Liver (tissue), 9 donors: ENCODE measurements around the gene ARHGAP9. TPM values are rescaled to one million over a fixed set of nuclear protein-coding genes. Genes with fewer than 3 reads are reported as not detected.
A peak's percentile ranks its signal among the peaks of the same experiment; 100 is the strongest.

Experiments used
- DNase-seq: peaks from one replicate; pipeline ENCODE4 v3.0.0-alpha.2; 2017; ENCODE audit warnings: low spot score
- H3K27ac ChIP-seq, 2 donors: one replicate each; pipeline ENCODE4 v1.7.0; 2013; ENCODE audit warnings: inconsistent platforms in 2 of 2, low read length in 2 of 2, control low read depth in 1 of 2, low read depth in 1 of 2, mild to moderate bottlenecking in 1 of 2
- H3K27me3 ChIP-seq, 4 donors: one replicate each; pipeline versions ENCODE4 v1.6.1 to v1.7.0; 2013; ENCODE audit warnings: low read length in 3 of 4, inconsistent platforms in 1 of 4, mild to moderate bottlenecking in 1 of 4, moderate library complexity in 1 of 4; ENCODE audit not compliant: control insufficient read depth in 4 of 4, insufficient read depth in 4 of 4
- H3K36me3 ChIP-seq, 4 donors: one replicate each; pipeline versions ENCODE4 v1.6.1 to v1.7.0; 2013; ENCODE audit warnings: low read length in 3 of 4, mild to moderate bottlenecking in 3 of 4, low read depth in 1 of 4, moderate library complexity in 1 of 4; ENCODE audit not compliant: control insufficient read depth in 4 of 4, insufficient read depth in 3 of 4
- H3K4me1 ChIP-seq, 4 donors: one replicate each; pipeline versions ENCODE4 v1.6.1 to v1.7.0; 2013; ENCODE audit warnings: low read length in 3 of 4, mild to moderate bottlenecking in 3 of 4, moderate library complexity in 1 of 4; ENCODE audit not compliant: control insufficient read depth in 4 of 4, insufficient read depth in 4 of 4
- H3K4me3 ChIP-seq, 3 donors: one replicate each; pipeline versions ENCODE4 v1.6.1 to v1.7.0; 2013; ENCODE audit warnings: low read length in 3 of 3, control low read depth in 1 of 3, low read depth in 1 of 3, mild to moderate bottlenecking in 1 of 3
- H3K9ac ChIP-seq, 2 donors: one replicate each; pipeline ENCODE4 v1.7.0; 2013; ENCODE audit warnings: low read length in 2 of 2, mild to moderate bottlenecking in 2 of 2, moderate library complexity in 2 of 2, control low read depth in 1 of 2, low read depth in 1 of 2
- H3K9me3 ChIP-seq, 4 donors: one replicate each; pipeline versions ENCODE4 v1.6.1 to v1.7.0; 2013; ENCODE audit warnings: low read length in 3 of 4; ENCODE audit not compliant: control insufficient read depth in 4 of 4
- ATF3 ChIP-seq: IDR thresholded peaks from 2 replicates; pipeline ENCODE4 v1.6.1; 2016; ENCODE audit warnings: antibody characterized with exemption
- CTCF ChIP-seq: fragments of 150-350 bp; IDR thresholded peaks from 2 replicates; pipeline ENCODE4 v1.5.1; 2017; ENCODE audit warnings: improper control_type of control experiment, low read depth, low read length; ENCODE audit not compliant: missing input control
- EGR1 ChIP-seq, 2 donors: IDR thresholded peaks; 2 replicates each; pipeline ENCODE4 v1.6.1; 2016 to 2018; ENCODE audit warnings: antibody characterized with exemption in 2 of 2, low read depth in 2 of 2
- FOXA1 ChIP-seq: IDR thresholded peaks from 2 replicates; pipeline ENCODE4 v1.6.1; 2016; ENCODE audit warnings: antibody characterized with exemption
- FOXA2 ChIP-seq: IDR thresholded peaks from 2 replicates; pipeline ENCODE4 v1.6.1; 2016; ENCODE audit warnings: antibody characterized with exemption
- GABPA ChIP-seq, 2 donors: IDR thresholded peaks in 1 of 2; conservative IDR thresholded peaks in 1 of 2; 2 replicates each; pipeline ENCODE4 v1.6.1; 2016; ENCODE audit warnings: antibody characterized with exemption in 2 of 2, mild to moderate bottlenecking in 1 of 2, moderate library complexity in 1 of 2
- HNF4A ChIP-seq, 2 donors: conservative IDR thresholded peaks; 2 replicates each; pipeline ENCODE4 v1.6.1; 2016; ENCODE audit warnings: antibody characterized with exemption in 2 of 2, mild to moderate bottlenecking in 2 of 2
- HNF4G ChIP-seq: IDR thresholded peaks from 2 replicates; pipeline ENCODE4 v1.6.1; 2016; ENCODE audit warnings: antibody characterized with exemption
- JUND ChIP-seq, 2 donors: IDR thresholded peaks; 2 replicates each; pipeline ENCODE4 v1.6.1; 2016; ENCODE audit warnings: antibody characterized with exemption in 2 of 2
- MAX ChIP-seq: IDR thresholded peaks from 2 replicates; pipeline ENCODE4 v1.6.1; 2016; ENCODE audit warnings: antibody characterized with exemption
- NR2F2 ChIP-seq: IDR thresholded peaks from 2 replicates; pipeline ENCODE4 v1.6.1; 2016; ENCODE audit warnings: antibody characterized with exemption
- RAD21 ChIP-seq, 2 donors: IDR thresholded peaks; 2 replicates each; pipeline ENCODE4 v1.6.1; 2016; ENCODE audit warnings: antibody characterized with exemption in 2 of 2, mild to moderate bottlenecking in 2 of 2
- REST ChIP-seq: IDR thresholded peaks from 2 replicates; pipeline ENCODE4 v1.6.1; 2016; ENCODE audit warnings: antibody characterized with exemption, mild to moderate bottlenecking
- RXRA ChIP-seq, 2 donors: IDR thresholded peaks; 2 replicates each; pipeline ENCODE4 v1.6.1; 2017 to 2018; ENCODE audit warnings: antibody characterized with exemption in 2 of 2, mild to moderate bottlenecking in 1 of 2
- SP1 ChIP-seq: IDR thresholded peaks from 2 replicates; pipeline ENCODE4 v1.6.1; 2018; ENCODE audit warnings: antibody characterized with exemption, mild to moderate bottlenecking
- TAF1 ChIP-seq: conservative IDR thresholded peaks from 2 replicates; pipeline ENCODE4 v1.6.1; 2016; ENCODE audit warnings: antibody characterized with exemption, mild to moderate bottlenecking
- YY1 ChIP-seq: IDR thresholded peaks from 2 replicates; pipeline ENCODE4 v1.6.1; 2016; ENCODE audit warnings: antibody characterized with exemption, mild to moderate bottlenecking
- ZBTB33 ChIP-seq: IDR thresholded peaks from 2 replicates; pipeline ENCODE4 v1.6.1; 2016; ENCODE audit warnings: antibody characterized with exemption
- WGBS: extraction: QIAGEN DNeasy Blood & Tissue Kit; methylation state at CpG from one replicate; pipeline ENCODE4 v1.1.7; 2013; 5-methylcytosine and 5-hydroxymethylcytosine counted together
- polyA plus RNA-seq, 2 donors: library from polyadenylated mRNA; stranded (reverse) in 1 of 2; unstranded in 1 of 2; fragments of 200-250 nt in 1 of 2; fragments of >200 nt in 1 of 2; fragmentation: Nextera tagmentation in 1 of 2; extraction: Ambion mirVana in 1 of 2; gene quantifications; one replicate each; pipeline versions ENCODE4 v1.2.1 to v1.2.3, GENCODE V29; 2013 to 2015
- total RNA-seq, 2 donors: library from RNA; depleted of rRNA; stranded (reverse); fragments of >200 nt; gene quantifications; one replicate each; pipeline ENCODE4 v1.2.3, GENCODE V29; 2014
- donor health status: healthy.
- donor health status: healthy.
- donor health status: healthy.
- donor health status: healthy.
- donor health status: healthy.

Gene ARHGAP9
- total and polyA plus RNA-seq, 4 donors, result 3.0 to 12.0 (median 7.1) TPM

- Histone ChIP-seq H3K9ac (peak overlapping the region; percentile 60 to 96), H3K9me3 (no peaks in the 10 kb centered on the region), H3K27ac (peak overlapping the region; percentile 94 to 96), H3K36me3 (no peaks in the 10 kb centered on the region), H3K4me3 (peak overlapping the region; percentile 67 to 92 (median 77)), H3K27me3 (no peaks in the 10 kb centered on the region), H3K4me1 (peaks cover 12 to 51% (median 26%) of the 10 kb centered on the region in 4 donors)
- DNase-seq, result no peak
- TF ChIP-seq TAF1, result peak; percentile 60
- TF ChIP-seq MAX, result no peak
- no peak for TF ChIP-seq YY1
- no peak for TF ChIP-seq FOXA2
- TF ChIP-seq RAD21 (IDR thresholded peaks at IDR 0.05), result no peak
- 26% methylated on average over 10 of the region's 10 CpGs for WGBS
These were observed 24.1 kb downstream of the ARHGAP9 start for GRCh38 chr12:57455374-57456144.

- Histone ChIP-seq H3K27ac (peak within 1 kb of the TSS; percentile 94 to 96), H3K4me3 (peak within 1 kb of the TSS; percentile 67 to 92 (median 77)), H3K9ac (peak within 1 kb of the TSS; percentile 60 to 96), H3K36me3 (no peaks in the 10 kb centered on the region), H3K9me3 (no peaks in the 10 kb centered on the region), H3K4me1 (peaks cover 14 to 57% (median 30%) of the 10 kb centered on the region in 4 donors), H3K27me3 (no peaks in the 10 kb centered on the region)
- DNase-seq, result peak; percentile 80
- TF ChIP-seq MAX, result peak; percentile 94
- peak; percentile 91 to 95 for TF ChIP-seq RXRA (IDR thresholded peaks at IDR 0.05)
- peak; percentile 6 for TF ChIP-seq FOXA1
- peak; percentile 91 for TF ChIP-seq NR2F2
- TF ChIP-seq ATF3, result peak; percentile 90
- TF ChIP-seq YY1, result peak; percentile 74
- no peak for TF ChIP-seq FOXA2
- TF ChIP-seq REST, result peak; percentile 76
- TF ChIP-seq JUND (IDR thresholded peaks at IDR 0.05), result peak in 1 of 2 donors; percentile 67
- TF ChIP-seq RAD21 (IDR thresholded peaks at IDR 0.05), result peak; percentile 4 to 43
- TF ChIP-seq HNF4G, result peak; percentile 93
- TF ChIP-seq TAF1, result peak; percentile 92
- TF ChIP-seq GABPA (IDR thresholded peaks at IDR 0.05 in 1 of 2, conservative IDR thresholded peaks at IDR 0.05 in 1 of 2), result no peak
- peak; percentile 19 for TF ChIP-seq CTCF
- peak; percentile 12 to 64 for TF ChIP-seq EGR1 (IDR thresholded peaks at IDR 0.05; ENCODE audit: low read depth in 2 of 2)
- TF ChIP-seq SP1, result peak; percentile 90
- TF ChIP-seq HNF4A (conservative IDR thresholded peaks at IDR 0.05), result peak; percentile 94 to 95
- peak; percentile 86 for TF ChIP-seq ZBTB33
- WGBS, result 28% methylated on average over 10 of the region's 10 CpGs
These were observed 24.9 kb downstream of the ARHGAP9 start, which contains the start of gene INHBE for GRCh38 chr12:57454566-57455373. TSS of gene INHBE (plus strand) at chr12:57455307. CDS start at chr12:57455537, 230 bp downstream.
